Activated T-cell treated with anti-CD3 and anti-CD28 coated beads for 48 hours (primary cell): Measurements from ENCODE around the gene COL23A1.
"Not testable (repeated sequence)": the region's sequence is repeated elsewhere in the genome, so short reads cannot be mapped to it uniquely, and the experiment has no call there.

Source experiments
- DNase-seq: peaks from one replicate; pipeline ENCODE4 v3.0.0-alpha.2; 2020; ENCODE audit warnings: low read depth

The COL23A1 gene

GRCh38 chr5:178319541-178320041 lies 270.6 kb downstream of the COL23A1 start:
- DNase-seq, result no peak

DNA sequence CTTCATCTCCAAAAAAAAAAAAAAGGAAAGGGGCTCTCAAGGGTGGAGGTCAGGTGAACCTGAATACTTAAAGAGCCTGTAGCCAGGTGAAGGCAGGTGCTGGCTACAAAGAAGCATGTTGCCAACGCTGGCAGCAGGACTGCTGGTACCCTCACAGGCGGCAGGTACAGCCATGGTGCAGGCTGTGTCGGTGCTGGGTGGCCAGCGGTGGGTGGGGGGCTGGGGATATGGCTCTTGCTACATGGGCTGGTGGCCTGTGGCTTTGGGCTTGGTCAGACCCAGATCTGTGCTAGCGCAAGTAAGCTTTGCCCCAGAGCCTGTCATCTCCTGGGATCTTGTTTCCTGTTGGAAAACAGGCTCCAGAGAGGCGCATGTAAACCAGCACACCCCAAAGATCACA lies 271.3 kb downstream of the COL23A1 start:
- DNase-seq, result no peak

DNA sequence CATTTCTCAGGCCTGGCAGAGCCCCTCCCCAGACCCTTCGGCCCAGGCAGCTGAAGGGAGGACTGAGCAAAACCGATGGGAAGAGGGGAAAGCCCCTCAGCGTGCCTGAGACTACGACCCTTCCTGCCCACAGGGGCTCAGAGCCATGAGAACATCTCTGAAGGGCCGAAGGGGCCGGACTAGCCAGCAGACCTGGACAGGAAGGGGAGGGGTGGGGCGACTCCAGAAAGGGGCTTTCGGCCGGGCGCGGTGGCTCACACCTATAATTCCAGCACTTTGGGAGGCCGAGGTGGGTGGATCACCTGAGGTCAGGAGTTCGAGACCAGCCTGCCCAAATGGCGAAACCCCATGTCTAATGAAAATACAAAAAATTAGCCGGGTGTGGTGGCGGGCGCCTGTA lies 271.8 kb downstream of the COL23A1 start:
- no peak for DNase-seq

- DNase-seq, result not testable (repeated sequence)
These were observed 272.5 kb downstream of the COL23A1 start for GRCh38 chr5:178317727-178318126.

- no peak for DNase-seq
These were observed 275.0 kb downstream of the COL23A1 start for GRCh38 chr5:178314961-178315820.

DNA sequence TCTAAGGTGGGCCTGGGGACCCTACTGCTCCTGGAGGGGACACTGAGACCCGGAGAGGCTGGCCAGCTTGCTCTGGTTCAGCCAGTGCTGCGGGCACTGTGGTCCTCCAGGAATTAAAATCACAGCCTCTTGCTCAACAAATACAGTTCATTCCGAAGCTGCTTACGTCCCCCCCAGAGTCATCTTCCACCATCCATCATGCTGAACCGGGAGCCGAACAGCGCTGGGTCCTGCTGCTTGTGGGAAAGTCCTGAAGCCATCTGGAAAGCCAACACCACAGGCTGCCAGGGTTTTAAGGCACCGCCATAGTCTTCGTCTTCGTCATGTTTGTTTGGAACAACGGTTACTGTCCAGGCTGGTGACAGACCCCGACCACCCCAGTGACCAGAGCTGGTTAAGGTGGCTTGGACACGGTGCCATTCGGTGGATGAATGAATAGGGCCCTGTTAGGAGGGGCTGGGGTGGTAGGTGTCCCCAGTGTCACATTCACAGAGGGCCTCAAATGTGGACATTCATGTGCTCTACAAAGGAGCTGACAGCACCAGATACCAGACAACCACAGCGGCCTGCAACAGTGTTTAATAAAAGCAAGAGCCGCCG lies 276.0 kb downstream of the COL23A1 start:
- no peak for DNase-seq

- DNase-seq, result no peak
These were observed 276.9 kb downstream of the COL23A1 start for GRCh38 chr5:178313316-178313715.

DNA sequence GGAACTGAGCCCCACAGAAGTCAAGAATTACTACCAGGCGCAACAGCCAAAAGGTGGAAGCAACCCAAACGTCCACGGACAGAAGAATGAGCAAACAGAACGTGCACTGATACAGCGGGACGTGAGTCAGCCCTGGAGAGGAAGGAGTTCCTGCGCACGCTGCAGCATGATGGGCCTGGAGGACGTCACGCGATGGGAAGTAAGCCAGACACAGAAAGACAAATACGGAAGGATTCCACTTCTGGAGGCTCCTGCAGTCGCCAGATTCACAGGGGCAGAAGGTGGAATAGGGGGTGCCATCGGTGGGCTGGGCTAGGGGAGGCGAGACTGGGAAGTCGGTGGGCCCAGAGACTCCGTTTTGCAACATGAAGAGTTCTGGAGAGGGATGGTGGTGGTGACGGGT lies 277.3 kb downstream of the COL23A1 start:
- DNase-seq, result no peak

- no peak for DNase-seq
These were observed 279.9 kb downstream of the COL23A1 start for GRCh38 chr5:178310130-178310865.

DNA sequence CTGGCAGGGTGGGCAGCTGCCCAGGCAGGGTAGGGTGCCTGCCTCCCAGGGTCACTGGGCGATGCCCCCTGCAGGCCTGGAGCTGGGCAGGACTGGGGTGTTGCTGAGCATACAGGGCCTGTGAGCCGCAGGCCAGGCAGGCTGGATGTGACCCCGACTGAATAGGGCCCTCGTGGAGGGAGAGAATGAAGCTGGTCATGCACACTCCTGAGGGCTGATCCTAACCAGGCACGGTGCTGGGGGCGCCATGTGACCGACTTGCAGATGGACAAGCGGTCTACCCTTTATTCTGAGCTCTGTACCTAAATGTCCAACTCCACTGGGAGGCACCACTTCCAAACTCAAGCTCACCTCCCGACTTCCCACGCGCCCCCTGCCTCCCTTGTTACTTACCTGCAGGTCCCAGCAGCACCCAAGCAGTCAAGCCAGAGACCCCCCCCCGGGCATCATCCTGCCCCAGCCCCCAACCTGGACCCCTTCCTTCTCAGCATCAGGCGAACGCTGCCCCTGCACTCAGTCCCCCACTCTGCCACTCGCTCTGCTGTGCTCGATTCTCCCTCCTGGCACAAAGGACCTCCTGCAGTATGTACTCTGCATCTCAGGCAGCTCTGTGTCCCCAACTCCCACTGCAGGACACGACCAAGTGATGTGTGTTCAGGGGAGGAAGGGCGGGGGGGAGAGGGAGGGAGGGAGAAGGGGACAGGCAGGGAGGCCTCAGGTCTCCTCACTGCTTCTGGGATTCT lies 280.8 kb downstream of the COL23A1 start:
- DNase-seq, result no peak

GRCh38 chr5:178308541-178309092 lies 281.6 kb downstream of the COL23A1 start:
- DNase-seq, result no peak

DNA sequence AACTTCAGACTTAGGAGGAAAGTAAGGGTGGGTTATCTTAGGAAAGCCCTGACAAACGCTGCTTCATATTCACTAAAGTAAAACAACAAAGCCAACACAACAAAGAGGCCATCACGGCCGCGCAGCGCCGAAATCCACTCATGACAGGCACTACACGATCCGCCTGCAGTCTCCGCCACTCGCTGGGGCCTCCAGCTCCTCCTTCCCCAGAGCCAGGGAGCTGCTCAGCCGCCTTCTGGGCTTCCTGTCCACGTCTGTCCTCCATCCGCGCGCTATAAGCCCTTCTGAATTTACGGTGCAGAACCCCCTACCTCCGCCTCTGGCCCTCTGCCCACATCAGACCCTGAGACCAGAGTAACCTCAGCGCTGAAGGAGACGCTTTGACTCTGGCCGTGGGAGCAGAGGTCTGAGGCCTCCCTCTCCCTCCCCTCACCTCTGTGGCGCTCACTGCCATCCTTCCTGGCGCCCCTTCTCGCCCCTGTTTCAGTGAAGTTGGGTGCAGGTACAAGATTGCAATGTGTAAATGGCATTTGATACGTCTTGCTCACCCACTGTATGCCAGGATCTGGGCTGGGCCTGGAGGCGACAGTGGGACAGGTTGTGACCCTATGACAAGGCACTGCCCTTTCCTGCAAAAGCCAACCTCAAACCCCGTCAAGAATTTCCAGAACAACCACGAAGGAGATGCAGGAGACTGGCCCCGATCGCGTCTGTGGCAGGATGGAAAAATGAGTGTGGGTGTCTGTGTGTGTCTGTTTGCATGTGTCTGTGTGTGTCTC lies 282.7 kb downstream of the COL23A1 start:
- DNase-seq, result no peak

- DNase-seq, result no peak
These were observed 283.6 kb downstream of the COL23A1 start for GRCh38 chr5:178306430-178307225.

DNA sequence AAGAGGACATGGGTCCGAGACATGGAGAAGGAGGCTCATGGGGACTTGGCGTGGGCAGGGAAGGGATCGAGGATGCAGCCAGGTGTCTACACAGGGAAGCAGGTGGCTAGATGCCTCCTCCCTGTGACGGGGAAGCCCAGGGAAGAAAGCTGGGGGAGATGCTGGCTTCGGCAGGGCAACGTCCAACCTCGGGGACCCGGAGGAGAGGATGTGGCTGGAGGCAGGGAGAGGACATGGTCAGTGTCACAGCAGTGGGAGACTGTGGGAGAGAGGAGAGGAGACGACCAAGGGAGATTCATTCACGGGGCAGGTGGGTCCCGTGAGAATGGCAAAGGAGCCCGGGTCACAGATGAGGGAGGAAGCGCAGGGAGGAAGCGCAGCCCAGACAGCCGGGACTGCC lies 284.4 kb downstream of the COL23A1 start:
- DNase-seq, result no peak

DNA sequence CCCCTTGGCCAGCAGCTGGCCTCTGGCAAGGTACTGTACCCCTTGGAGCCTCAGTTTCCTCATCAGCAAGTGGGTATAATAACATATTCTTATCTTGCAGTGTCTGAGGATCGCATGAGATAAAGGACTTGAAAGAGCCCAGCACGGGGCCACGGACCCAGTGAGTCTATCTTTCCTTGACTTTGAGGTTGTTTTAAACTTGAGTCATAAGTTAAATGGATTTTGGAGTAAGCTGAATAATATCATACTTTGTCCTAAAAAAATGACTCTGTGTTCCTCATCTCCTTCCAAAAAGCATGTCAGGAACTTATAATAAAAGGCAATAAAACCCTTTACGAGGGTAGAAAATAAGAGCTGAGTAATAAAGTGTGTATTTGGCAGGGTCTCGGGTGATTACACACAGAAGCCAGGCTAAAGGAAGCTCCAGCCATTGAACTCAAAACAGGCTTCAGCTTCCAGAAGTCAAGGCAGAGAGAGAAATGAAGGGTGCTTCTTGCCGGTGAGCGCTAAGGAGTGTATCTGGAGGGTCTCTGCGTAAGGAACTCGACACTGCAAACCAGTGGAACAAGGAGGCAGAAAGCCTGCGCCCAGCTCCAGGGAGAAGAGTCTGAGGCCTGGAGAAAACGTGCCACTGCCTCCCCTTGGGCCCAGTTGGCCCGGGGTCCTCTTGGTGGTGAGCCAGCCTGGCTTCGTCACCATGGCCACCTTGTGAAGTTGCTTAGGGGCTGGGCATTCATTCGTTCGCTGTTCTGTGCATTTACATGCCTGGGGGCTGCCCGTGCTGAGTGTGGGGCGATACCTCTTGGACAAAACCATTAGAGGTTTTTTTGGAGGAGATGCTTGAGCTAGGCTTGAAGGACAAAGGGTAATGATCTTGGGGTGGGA lies 285.2 kb downstream of the COL23A1 start:
- DNase-seq, result no peak

- DNase-seq, result no peak
These were observed 286.2 kb downstream of the COL23A1 start for GRCh38 chr5:178304016-178304415.

DNA sequence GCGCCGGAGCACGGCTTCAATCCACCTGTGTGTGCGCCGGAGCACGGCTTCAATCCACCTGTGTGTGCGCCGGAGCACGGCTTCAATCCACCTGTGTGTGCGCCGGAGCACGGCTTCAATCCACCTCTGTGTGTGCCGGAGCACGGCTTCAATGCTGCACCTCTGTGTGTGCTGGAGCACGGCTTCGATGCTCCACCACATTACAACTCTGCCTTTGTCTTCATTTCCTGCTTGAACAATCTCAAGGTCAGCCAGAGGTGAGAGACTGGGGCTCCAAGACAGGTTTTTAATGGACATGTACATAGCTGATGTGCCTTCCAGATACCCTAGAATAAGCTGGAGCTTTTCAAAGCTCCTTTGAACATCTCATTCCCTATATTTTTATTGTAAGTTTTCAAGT lies 287.9 kb downstream of the COL23A1 start:
- not testable (repeated sequence) for DNase-seq

DNA sequence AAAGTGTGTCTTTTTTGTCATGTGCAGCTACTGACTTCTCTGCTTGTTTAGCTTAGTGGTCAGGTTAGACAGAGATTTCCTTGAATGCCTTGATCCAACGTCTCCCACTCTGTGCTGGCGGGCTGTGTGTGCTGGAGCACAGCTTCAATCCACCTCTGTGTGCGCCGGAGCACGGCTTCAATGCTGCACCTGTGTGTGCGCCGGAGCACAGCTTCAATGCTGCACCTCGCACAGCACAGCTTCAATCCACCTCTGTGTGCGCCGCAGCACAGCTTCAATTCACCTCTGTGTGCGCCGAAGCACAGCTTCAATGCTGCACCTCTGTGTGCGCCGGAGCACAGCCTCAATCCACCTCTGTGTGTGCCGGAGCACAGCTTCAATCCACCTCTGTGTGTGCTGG lies 288.6 kb downstream of the COL23A1 start:
- no peak for DNase-seq

GRCh38 chr5:178298283-178298807 lies 291.8 kb downstream of the COL23A1 start:
- DNase-seq, result no peak
